HCT116 (cell line): ENCODE data around the gene LRCH1. TPM values are rescaled to one million over a fixed set of nuclear protein-coding genes. Genes with fewer than 3 reads are reported as not detected.

Source experiments
- ATAC-seq: fragments of 200-7000 bp; cut with Tn5 transposase; 2 replicates; pipeline ENCODE4 v1.9.1; 2020; ENCODE audit warnings: mild to moderate bottlenecking, moderate library complexity
- BruUV-seq: library from RNA; stranded (reverse); fragments of 400-500 nt; replicated peaks from 2 replicates; lab custom pipeline; 2021; lab: Mats Ljungman, UMichigan
- CTCF ChIA-PET: fragments of 300-600 bp; sonication (Branson Sonifier 250); formaldehyde crosslinking; loops from one replicate; lab custom pipeline; 2021; ENCODE audit warnings: antibody characterized with exemption; lab: Charles Lee
- POLR2A ChIA-PET: fragments of 300-600, 350-600 bp; sonication (Branson Sonifier 250); formaldehyde crosslinking; loops from one replicate; lab custom pipeline; 2021; ENCODE audit warnings: antibody characterized with exemption; lab: Charles Lee
- RAD21 ChIA-PET, 2 experiments: fragments of 300-600 bp; sonication (Branson Sonifier 250); formaldehyde crosslinking; loops; one replicate each; lab custom pipeline; 2023; ENCODE audit warnings: low total read pairs in 2 of 2; ENCODE audit not compliant: uncharacterized antibody in 2 of 2, unreplicated experiment in 2 of 2, low non-redundant PET in 1 of 2; lab: Charles Lee
- DNase-seq: peaks from one replicate; pipeline ENCODE4 v3.0.0-alpha.2; 2010; ENCODE audit warnings: low read depth, low spot score
- H2AFZ ChIP-seq: fragments of 200-600 bp; shearing (Covaris generic), sonication (generic); 2 replicates; pipeline ENCODE4 v1.6.1; 2017; ENCODE audit warnings: low read depth, mixed run types, mixed read lengths, antibody characterized with exemption, low read length; ENCODE audit not compliant: poor library complexity, severe bottlenecking
- H3K27ac ChIP-seq: 2 replicates; pipeline ENCODE4 v1.5.1; 2012; ENCODE audit warnings: low read depth, low read length
- H3K27me3 ChIP-seq: fragments of 200-600 bp; sonication (generic); 2 replicates; pipeline ENCODE4 v1.6.1; 2016; ENCODE audit warnings: mixed run types, low read length, mixed read lengths; ENCODE audit not compliant: insufficient read depth
- H3K36me3 ChIP-seq, 2 experiments: fragments of 200-500 bp in 1 of 2; fragments of 200-600 bp in 1 of 2; sonication (Bioruptor generic) in 1 of 2; sonication (generic) in 1 of 2; 2 replicates each; pipeline versions ENCODE4 v1.5.1 to v1.6.1; 2014 to 2016; ENCODE audit warnings: low read length in 2 of 2, inconsistent platforms in 1 of 2, mixed read lengths in 1 of 2, mixed run types in 1 of 2; ENCODE audit not compliant: insufficient read depth in 2 of 2, control insufficient read depth in 1 of 2
- H3K4me1 ChIP-seq, 2 experiments: fragments of 200-600 bp in 1 of 2; sonication (generic) in 1 of 2; 2 replicates each; pipeline versions ENCODE4 v1.5.1 to v1.6.1; 2012 to 2017; ENCODE audit warnings: low read length in 2 of 2, inconsistent platforms in 1 of 2, mild to moderate bottlenecking in 1 of 2, mixed read lengths in 1 of 2, mixed run types in 1 of 2, moderate library complexity in 1 of 2; ENCODE audit not compliant: insufficient read depth in 2 of 2, control insufficient read depth in 1 of 2
- H3K4me2 ChIP-seq: fragments of 200-600 bp; sonication (generic); 2 replicates; pipeline ENCODE4 v1.6.1; 2017; ENCODE audit warnings: mixed run types, low read length, mixed read lengths
- H3K4me3 ChIP-seq, 2 experiments: fragments of 200-600 bp in 1 of 2; sonication (generic) in 1 of 2; replicated peaks in 1 of 2; 2 replicates each; pipeline ENCODE4 v1.5.1; 2011 to 2016; ENCODE audit warnings: low read length in 2 of 2, control low read depth in 1 of 2, low read depth in 1 of 2, mild to moderate bottlenecking in 1 of 2, mixed read lengths in 1 of 2, mixed run types in 1 of 2
- H3K79me2 ChIP-seq: fragments of 200-600 bp; sonication (generic); 2 replicates; pipeline ENCODE4 v1.6.1; 2017; ENCODE audit warnings: mild to moderate bottlenecking, mixed run types, low read length, moderate library complexity, mixed read lengths; ENCODE audit not compliant: insufficient read depth
- H3K9ac ChIP-seq: fragments of 200-600 bp; sonication (generic); 2 replicates; pipeline ENCODE4 v1.6.1; 2016; ENCODE audit warnings: low read length, mixed read lengths
- H3K9me2 ChIP-seq: fragments of 200-600 bp; sonication (generic), shearing (Covaris generic); 2 replicates; pipeline ENCODE4 v1.6.1; 2017; ENCODE audit warnings: mixed run types, mild to moderate bottlenecking, moderate library complexity; ENCODE audit not compliant: insufficient read depth
- H3K9me3 ChIP-seq, 2 experiments: fragments of 200-500 bp in 1 of 2; fragments of 200-600 bp in 1 of 2; sonication (Bioruptor generic) in 1 of 2; sonication (generic) in 1 of 2; 2 replicates each; pipeline ENCODE4 v1.6.1; 2014 to 2017; ENCODE audit warnings: low read length in 2 of 2, mixed read lengths in 2 of 2, inconsistent platforms in 1 of 2, low read depth in 1 of 2, mild to moderate bottlenecking in 1 of 2, mixed run types in 1 of 2, moderate library complexity in 1 of 2; ENCODE audit not compliant: control insufficient read depth in 1 of 2, insufficient read depth in 1 of 2
- H4K20me1 ChIP-seq: fragments of 200-600 bp; sonication (generic), shearing (Covaris generic); 2 replicates; pipeline ENCODE4 v1.6.1; 2017; ENCODE audit warnings: mixed run types, mild to moderate bottlenecking, moderate library complexity; ENCODE audit not compliant: insufficient read depth
- CBX3 ChIP-seq: IDR thresholded peaks from 2 replicates; pipeline ENCODE4 v1.6.1; 2012; ENCODE audit warnings: low read depth
- ELF1 ChIP-seq: IDR thresholded peaks from 2 replicates; pipeline ENCODE4 v1.6.1; 2012; ENCODE audit warnings: low read depth, borderline replicate concordance
- EZH2phosphoT487 ChIP-seq: fragments of 200-600 bp; IDR thresholded peaks from 2 replicates; pipeline ENCODE4 v1.6.1; 2018; ENCODE audit warnings: antibody characterized with exemption, borderline replicate concordance
- JUND ChIP-seq: IDR thresholded peaks from 2 replicates; pipeline ENCODE4 v1.6.1; 2012
- POLR2A ChIP-seq: IDR thresholded peaks from 2 replicates; pipeline ENCODE4 v1.7.0; 2011; ENCODE audit warnings: borderline replicate concordance; ENCODE audit not compliant: insufficient read depth, insufficient read length; ENCODE audit errors: extremely low read depth
- POLR2AphosphoS5 ChIP-seq: IDR thresholded peaks from 2 replicates; pipeline ENCODE4 v1.6.1; 2011; ENCODE audit warnings: mild to moderate bottlenecking, low read depth, low read length, moderate library complexity
- SP1 ChIP-seq: IDR thresholded peaks from 2 replicates; pipeline ENCODE4 v1.6.1; 2012; ENCODE audit warnings: low read depth
- intact Hi-C: fragments of 100-400 bp; cut with micrococcal nuclease; formaldehyde crosslinking; loops from 2 replicates; pipeline ENCODE4 v1.10.0; 2022
- total RNA-seq: library from RNA; stranded (reverse); gene quantifications from one replicate; pipeline ENCODE4 v1.2.1, GENCODE V29; 2021; ENCODE audit not compliant: unreplicated experiment
- TF ChIP-seq, protein P1 (sequence below): IDR thresholded peaks from 2 replicates; pipeline ENCODE4 v1.6.1; 2012
- TF ChIP-seq, protein P2 (sequence below): IDR thresholded peaks from 2 replicates; pipeline ENCODE4 v1.6.1; 2012; ENCODE audit warnings: low read depth

Gene LRCH1
- total RNA-seq, 1 experiment from 2014 or later = 15.6 TPM

DNA sequence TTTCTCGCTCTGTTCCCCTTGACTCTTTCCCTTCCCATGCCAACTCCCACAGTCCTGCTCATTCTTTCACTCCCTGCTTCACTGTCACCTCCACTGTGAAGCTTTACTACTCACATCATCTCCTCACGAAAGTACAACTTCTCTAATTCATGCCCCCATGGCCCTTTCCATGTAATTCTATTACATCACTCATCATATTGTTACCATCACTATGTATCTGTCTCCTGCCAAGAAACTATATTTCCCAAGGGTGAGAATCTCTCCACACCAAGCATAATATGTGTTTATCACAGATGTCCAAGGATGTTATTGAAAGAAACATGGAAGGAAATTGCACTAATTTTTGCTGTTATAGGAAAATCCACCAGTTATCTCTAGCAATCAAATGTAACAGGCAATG, 37.2 kb upstream of the LRCH1 start:
- no peak overlapping the region for H3K4me2 ChIP-seq
- no peaks in the 10 kb centered on the region for H3K9me3 ChIP-seq
- no peaks in the 10 kb centered on the region for H3K9me2 ChIP-seq
- no peak overlapping the region for H3K9ac ChIP-seq
- no peaks in the 10 kb centered on the region for H4K20me1 ChIP-seq
- POLR2A ChIA-PET = no interaction called here
- TF ChIP-seq POLR2A (no peak), SP1 (no peak), JUND (no peak), POLR2AphosphoS5 (no peak), CBX3 (no peak), ELF1 (no peak), EZH2phosphoT487 (no peak)
- TF ChIP-seq, protein P1, sequence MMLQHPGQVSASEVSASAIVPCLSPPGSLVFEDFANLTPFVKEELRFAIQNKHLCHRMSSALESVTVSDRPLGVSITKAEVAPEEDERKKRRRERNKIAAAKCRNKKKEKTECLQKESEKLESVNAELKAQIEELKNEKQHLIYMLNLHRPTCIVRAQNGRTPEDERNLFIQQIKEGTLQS = no peak
- TF ChIP-seq, protein P2, sequence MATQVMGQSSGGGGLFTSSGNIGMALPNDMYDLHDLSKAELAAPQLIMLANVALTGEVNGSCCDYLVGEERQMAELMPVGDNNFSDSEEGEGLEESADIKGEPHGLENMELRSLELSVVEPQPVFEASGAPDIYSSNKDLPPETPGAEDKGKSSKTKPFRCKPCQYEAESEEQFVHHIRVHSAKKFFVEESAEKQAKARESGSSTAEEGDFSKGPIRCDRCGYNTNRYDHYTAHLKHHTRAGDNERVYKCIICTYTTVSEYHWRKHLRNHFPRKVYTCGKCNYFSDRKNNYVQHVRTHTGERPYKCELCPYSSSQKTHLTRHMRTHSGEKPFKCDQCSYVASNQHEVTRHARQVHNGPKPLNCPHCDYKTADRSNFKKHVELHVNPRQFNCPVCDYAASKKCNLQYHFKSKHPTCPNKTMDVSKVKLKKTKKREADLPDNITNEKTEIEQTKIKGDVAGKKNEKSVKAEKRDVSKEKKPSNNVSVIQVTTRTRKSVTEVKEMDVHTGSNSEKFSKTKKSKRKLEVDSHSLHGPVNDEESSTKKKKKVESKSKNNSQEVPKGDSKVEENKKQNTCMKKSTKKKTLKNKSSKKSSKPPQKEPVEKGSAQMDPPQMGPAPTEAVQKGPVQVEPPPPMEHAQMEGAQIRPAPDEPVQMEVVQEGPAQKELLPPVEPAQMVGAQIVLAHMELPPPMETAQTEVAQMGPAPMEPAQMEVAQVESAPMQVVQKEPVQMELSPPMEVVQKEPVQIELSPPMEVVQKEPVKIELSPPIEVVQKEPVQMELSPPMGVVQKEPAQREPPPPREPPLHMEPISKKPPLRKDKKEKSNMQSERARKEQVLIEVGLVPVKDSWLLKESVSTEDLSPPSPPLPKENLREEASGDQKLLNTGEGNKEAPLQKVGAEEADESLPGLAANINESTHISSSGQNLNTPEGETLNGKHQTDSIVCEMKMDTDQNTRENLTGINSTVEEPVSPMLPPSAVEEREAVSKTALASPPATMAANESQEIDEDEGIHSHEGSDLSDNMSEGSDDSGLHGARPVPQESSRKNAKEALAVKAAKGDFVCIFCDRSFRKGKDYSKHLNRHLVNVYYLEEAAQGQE = no peak
- TF ChIP-seq, all 23 proteins: peak for 0
- no peaks in the 10 kb centered on the region for H3K27me3 ChIP-seq
- H3K27ac ChIP-seq = no peak overlapping the region
- no peaks in the 10 kb centered on the region for H3K4me1 ChIP-seq
- no peaks in the 10 kb centered on the region for H3K79me2 ChIP-seq
- CTCF ChIA-PET = no interaction called here
- H3K36me3 ChIP-seq = no peaks in the 10 kb centered on the region
- RAD21 ChIA-PET = no interaction called here
- ATAC-seq = no peak
- intact Hi-C loops = no loop called here
- no peak for DNase-seq
- BruUV-seq = no TSS peak
- H3K4me3 ChIP-seq = no peak overlapping the region
- no peak overlapping the region for H2AFZ ChIP-seq
